Ovary (tissue), 3 donors: ENCODE results near the gene PSMD10.

Source experiments
- EP300 ChIP-seq: sonication (generic); formaldehyde crosslinking; IDR thresholded peaks from one replicate; pipeline ENCODE4 v1.6.1; 2017; ENCODE audit warnings: antibody characterized with exemption
- POLR2A ChIP-seq: fragments of 450-650 bp; IDR thresholded peaks from one replicate; pipeline ENCODE4 v1.6.1; 2017; ENCODE audit warnings: antibody characterized with exemption, mild to moderate bottlenecking, moderate library complexity
- TF ChIP-seq, protein P1 (sequence below), 3 donors: fragments of 450-650 bp in 2 of 3; fragments of 200-600 bp in 1 of 3; IDR thresholded peaks; one replicate each; pipeline versions ENCODE4 v1.5.1 to v1.8.0; 2016 to 2022; ENCODE audit warnings: antibody characterized with exemption in 3 of 3, mild to moderate bottlenecking in 1 of 3
- donor health status: DM: no; HTN: no; CAD: no.

DNA sequence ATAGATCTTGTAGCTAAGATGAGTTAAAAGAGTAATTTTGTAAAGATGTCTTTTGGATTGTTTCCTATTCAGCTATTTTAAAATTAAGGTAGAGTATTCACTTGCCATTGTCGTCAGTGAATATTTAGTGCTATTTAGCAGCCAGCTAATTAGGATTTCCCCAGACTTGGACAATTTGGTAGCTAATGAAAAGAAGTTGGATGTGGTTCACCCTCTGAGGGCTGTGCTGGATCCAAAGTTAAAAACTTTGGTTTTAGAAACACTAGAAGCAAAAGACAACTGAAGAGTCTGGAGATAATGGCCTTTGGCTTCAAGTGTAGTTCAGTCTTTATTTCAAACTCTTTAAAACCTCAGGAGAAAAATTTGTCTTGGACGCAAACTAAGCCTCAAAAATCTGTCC, 41.5 kb upstream of the PSMD10 start:
- TF ChIP-seq POLR2A (no peak), EP300 (no peak)
- TF ChIP-seq, protein P1, sequence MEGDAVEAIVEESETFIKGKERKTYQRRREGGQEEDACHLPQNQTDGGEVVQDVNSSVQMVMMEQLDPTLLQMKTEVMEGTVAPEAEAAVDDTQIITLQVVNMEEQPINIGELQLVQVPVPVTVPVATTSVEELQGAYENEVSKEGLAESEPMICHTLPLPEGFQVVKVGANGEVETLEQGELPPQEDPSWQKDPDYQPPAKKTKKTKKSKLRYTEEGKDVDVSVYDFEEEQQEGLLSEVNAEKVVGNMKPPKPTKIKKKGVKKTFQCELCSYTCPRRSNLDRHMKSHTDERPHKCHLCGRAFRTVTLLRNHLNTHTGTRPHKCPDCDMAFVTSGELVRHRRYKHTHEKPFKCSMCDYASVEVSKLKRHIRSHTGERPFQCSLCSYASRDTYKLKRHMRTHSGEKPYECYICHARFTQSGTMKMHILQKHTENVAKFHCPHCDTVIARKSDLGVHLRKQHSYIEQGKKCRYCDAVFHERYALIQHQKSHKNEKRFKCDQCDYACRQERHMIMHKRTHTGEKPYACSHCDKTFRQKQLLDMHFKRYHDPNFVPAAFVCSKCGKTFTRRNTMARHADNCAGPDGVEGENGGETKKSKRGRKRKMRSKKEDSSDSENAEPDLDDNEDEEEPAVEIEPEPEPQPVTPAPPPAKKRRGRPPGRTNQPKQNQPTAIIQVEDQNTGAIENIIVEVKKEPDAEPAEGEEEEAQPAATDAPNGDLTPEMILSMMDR (IDR thresholded peaks at IDR 0.05) = no peak
